ENCODE results near the gene TBC1D2B. TPM values are rescaled to one million over a fixed set of nuclear protein-coding genes. Genes with fewer than 3 reads are reported as not detected.

Gene TBC1D2B
- polyA plus RNA-seq, 1 experiment, result 39.8 TPM

Small RNA genes within 50 kb of the gene (small RNA-seq; reads per million reads assigned to genes)
- not detected for gene RF00092 (ENCODE audit: insufficient read length, low read depth, low replicate concordance)

Other genes starting within 250 kb of the TBC1D2B start
- not detected in 2 replicates for gene SH2D7, start 14.8 kb upstream of the TBC1D2B start, polyA plus RNA-seq (2011; rRNA removed)
- 4.5 and 7.4 TPM in 2 replicates for gene CIB2, start 53.7 kb upstream of the TBC1D2B start, polyA plus RNA-seq (2011; rRNA removed)
- 49.3 and 76.1 TPM in 2 replicates for gene IDH3A, start 71.7 kb upstream of the TBC1D2B start, polyA plus RNA-seq (2011; rRNA removed)
- gene ACSBG1, start 156.9 kb upstream of the TBC1D2B start, polyA plus RNA-seq (2011; rRNA removed), result 0.01 and 0.02 TPM in 2 replicates
- 2.8 and 4.1 TPM in 2 replicates for gene DNAJA4, start 186.9 kb upstream of the TBC1D2B start, polyA plus RNA-seq (2011; rRNA removed)
- 72.8 and 73.4 TPM in 2 replicates for gene SKIC8, start 221.9 kb upstream of the TBC1D2B start, polyA plus RNA-seq (2011; rRNA removed)